DMS153 treated with DMSO at 0.1 percent for 48 hours (cell line): ENCODE results near the gene GAD1.
A peak's percentile ranks its signal among the peaks of the same experiment; 100 is the strongest.

ENCODE experiments used
- DNase-seq: peaks from one replicate; lab custom pipeline; 2025; ENCODE audit not compliant: unreplicated experiment; lab: John Stamatoyannopoulos, UW

GAD1 gene

DNA sequence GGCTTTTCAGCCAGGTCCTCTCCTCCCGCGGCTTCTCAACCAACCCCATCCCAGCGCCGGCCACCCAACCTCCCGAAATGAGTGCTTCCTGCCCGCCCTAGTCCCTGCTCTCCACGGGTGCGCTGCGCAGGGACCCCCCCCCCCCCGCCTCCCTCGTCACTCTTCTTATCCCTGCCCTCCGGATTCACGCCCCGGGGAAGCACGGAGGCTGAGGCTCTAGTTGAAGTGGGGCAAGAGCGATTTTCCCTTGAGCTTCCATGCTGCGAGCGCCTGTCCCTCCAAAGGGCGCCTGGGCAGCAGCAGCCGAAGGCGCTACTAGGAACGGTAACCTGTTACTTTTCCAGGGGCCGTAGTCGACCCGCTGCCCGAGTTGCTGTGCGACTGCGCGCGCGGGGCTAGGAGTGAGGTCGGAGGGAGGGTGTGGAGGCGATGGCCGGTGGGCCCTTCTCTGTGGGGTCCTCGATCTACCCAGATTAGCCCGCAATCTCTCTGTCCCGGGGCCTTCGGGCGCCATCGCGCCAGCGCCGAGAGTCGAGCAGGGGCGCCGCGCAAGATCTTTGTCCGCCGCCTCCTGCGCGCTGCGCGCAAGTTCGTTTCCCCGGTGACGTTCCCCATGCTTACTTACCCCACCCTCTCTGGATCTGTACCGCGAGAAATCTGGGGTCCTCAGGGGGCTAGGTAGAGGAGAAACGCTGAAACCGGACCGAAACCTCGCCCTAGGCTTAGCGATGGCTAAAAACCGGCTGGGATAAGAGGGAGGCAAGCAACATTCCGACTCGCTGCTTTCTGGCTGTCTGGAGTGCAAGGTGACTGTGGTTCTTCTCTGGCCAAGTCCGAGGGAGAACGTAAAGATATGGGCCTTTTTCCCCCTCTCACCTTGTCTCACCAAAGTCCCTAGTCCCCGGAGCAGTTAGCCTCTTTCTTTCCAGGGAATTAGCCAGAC, 677 bp downstream of the GAD1 start:
- peak; percentile 37 for DNase-seq

DNA sequence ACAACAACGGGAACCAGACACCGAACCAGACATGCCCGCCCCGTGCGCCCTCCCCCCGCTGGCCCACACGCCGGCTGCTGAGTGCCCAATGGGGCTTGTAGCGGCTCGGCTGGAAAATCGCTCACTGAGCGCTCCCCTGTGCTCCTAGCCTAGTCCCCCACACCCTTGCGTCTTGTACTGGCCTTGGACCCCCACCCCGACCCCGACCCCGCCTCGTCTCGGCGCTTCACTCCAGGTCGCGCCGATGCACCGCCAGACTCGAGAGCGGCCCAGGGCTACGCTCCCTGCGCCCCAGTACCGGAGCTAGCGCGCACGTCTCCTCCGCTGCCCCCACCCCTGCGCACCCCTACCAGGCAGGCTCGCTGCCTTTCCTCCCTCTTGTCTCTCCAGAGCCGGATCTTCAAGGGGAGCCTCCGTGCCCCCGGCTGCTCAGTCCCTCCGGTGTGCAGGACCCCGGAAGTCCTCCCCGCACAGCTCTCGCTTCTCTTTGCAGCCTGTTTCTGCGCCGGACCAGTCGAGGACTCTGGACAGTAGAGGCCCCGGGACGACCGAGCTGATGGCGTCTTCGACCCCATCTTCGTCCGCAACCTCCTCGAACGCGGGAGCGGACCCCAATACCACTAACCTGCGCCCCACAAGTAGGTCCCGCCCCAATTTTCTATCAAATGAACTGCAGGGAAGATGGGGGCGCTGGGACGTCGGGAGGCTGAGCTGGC, 1.5 kb downstream of the GAD1 start:
- DNase-seq: no peak

GRCh38 chr2:170818752-170819470, 2.2 kb downstream of the GAD1 start:
- DNase-seq: no peak

- no peak for DNase-seq
Observed at GRCh38 chr2:170819680-170820664, 3.3 kb downstream of the GAD1 start.

- no peak for DNase-seq
Observed at GRCh38 chr2:170820757-170821530, 4.3 kb downstream of the GAD1 start.

DNA sequence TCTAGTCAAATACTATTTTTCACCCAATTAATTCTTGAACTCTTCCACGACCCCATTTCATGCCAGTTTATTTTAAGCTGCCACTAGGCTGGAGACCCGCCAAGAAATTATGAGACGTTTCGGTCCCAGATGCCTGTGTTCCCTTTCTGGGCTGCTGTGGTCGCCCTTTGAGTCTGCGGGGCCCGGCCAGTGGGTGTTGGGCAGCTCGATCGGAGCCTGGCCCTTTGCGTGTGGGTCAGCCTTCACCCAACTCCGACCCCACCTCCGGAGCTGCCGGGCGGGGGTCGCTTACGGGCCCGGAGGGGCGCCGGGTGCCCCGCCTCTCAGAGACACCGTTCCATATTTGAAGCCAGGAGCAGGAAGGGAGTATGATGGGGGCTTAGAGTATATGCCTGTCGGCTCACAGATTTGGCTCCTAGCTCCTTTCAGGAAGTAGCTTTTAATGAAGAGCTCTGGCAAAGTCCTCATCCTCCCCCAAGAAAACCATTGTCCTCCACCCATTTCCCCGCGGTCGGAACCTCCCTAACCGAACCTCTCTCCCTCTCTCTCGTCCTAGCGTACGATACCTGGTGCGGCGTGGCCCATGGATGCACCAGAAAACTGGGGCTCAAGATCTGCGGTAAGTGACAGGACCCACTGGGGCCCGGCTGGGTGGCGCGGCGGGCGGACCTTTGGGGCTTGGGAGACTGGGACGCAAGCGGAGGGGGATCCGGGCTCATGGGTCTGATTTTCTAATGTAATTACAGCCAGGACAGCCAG, 5.0 kb downstream of the GAD1 start:
- no peak for DNase-seq

DNA sequence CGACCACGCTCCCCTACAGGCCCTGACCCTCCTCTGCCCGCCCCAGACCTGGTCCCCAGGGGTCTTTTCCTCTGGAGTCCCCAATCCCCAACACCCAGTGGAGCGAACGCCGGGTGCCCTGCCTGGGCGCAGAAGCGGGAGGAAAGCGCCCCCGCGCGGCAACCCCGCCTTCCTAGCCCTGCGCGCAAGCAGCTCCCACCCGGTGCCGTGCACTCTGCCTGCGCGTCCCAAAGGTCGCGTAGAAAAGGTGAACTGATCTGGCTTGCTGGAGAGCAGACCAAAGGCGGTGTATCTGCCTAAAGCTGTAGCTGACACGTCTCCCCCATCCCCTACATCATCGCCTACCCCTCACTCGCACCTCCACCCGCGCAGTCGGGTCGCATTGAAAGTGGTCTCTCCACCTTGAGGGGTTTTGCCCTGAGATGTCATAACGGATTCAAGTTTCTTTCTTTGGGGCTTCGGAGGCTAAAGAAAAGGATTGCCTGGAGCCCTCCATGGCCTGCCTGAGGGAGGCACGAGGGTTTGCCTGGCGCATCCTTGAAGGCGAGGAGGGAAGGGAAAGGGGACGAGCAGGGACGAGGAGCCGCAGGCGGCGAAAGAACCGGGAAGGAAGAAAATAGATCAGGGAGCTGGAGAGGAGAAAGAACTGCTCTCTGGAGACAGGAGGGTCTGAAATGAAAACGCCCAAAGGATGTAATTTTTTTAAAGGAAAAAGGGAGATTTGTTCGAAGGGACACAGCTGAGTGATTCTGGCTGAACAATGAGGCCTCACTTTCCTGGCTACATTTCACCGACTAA, 5.8 kb downstream of the GAD1 start:
- no peak for DNase-seq

GRCh38 chr2:170823088-170823897, 6.6 kb downstream of the GAD1 start:
- no peak for DNase-seq

GRCh38 chr2:170823898-170824215, 7.2 kb downstream of the GAD1 start:
- no peak for DNase-seq

GRCh38 chr2:170824526-170825015, 7.9 kb downstream of the GAD1 start:
- no peak for DNase-seq

DNA sequence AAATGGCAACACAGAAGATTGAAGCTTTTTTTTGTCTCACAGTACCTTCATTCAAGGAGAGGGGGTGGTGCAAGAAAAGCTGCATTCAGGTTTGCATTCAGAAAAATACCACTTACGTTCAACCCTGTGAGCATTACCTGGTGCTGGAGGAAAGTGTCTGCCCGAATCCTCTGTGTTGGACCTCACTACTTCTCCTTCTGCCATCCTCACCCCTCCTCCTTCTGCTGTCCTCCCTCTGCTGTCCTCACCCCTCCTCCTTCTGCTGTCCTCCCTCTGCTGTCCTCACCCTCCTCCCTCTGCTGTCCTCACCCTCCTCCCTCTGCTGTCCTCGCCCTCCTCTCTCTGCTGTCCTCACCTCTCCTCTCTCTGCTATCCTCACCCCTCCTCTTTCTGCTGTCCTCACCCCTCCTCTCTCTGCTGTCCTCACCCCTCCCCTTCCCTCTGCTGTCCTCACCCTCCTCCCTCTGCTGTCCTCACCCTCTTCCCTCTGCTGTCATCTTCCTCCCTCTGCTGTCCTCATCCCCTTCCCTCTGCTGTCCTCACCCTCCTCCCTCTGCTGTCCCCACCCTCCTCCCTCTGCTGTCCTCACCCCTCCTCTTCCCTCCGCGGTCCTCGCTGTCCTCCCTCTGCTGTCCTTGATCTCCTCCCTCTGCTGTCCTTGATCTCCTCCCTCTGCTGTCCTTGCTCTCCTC, 11.3 kb downstream of the GAD1 start:
- no peak for DNase-seq

DNA sequence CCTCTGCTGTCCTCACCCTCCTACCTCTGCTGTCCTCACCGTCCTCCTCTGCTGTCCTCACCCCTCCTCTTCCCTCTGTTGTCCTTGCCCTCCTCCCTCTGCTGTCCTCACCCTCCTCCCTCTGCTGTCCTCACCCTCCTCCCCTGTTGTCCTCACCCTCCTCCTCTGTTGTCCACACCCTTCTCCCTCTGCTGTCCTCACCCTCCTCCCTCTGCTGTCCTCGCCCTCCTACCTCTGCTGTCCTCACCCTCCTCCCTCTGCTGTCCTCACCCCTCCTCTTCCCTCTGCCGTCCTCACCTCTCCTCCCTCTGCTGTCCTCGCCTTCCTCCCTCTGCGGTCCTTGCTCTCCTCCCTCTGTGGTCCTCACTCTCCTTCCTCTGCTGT, 11.8 kb downstream of the GAD1 start:
- no peak for DNase-seq

DNA sequence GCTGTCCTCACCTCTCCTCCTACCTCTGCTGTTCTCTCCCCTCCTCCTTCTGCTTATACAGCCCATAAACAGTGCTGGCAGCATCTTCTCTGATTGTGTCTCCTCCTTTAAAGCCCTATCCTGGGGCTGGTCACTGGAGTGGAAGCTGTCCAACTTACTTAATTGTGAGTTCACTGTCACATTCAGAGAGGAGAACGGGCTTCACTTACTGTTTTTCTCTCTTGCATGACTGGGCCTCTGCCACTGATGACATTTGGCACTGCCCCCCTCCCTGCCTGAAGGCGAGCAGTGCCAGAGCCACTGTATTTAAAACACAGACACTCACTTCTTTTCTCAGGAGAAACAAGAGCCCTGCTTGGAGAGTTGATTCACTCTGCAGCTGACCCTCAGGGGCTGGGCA, 12.3 kb downstream of the GAD1 start:
- no peak for DNase-seq

GRCh38 chr2:170830166-170830565, 13.5 kb downstream of the GAD1 start:
- no peak for DNase-seq

DNA sequence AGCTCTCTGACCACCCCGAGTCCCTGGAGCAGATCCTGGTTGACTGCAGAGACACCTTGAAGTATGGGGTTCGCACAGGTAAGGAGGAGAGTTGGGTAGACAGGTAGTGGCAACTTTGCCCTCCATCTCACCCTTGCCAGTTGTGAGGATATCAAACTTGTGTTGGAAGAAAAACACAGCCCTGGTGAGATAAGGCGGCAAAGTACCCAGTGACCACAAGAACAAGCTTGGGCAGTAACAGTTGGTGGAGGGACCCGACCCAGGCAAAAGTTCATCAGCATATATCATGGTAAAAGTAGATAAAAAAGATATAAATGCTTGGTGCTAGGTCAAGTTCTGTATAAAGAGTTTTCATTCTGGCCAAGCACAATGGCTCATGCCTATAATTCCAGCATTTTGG, 14.4 kb downstream of the GAD1 start:
- no peak for DNase-seq

DNA sequence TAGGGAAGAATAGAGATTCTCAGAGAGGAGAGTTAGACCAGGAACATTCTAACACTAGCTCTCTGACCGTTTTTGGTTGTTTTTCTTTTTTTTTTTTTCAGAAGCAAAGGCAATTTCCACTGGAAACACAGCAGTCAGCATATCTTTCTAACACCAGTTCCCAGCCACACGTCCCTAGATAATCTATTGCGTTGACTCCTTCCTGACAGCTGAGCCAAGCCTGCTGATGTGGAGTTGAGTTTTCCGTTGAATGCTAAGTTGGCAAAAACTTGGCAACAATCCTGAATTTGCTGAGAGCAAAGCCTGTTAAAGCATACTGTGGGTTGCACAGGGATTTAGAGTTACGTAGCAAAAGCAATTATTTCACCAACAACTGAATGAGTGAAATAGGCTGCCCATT, 19.3 kb downstream of the GAD1 start:
- DNase-seq: no peak

DNA sequence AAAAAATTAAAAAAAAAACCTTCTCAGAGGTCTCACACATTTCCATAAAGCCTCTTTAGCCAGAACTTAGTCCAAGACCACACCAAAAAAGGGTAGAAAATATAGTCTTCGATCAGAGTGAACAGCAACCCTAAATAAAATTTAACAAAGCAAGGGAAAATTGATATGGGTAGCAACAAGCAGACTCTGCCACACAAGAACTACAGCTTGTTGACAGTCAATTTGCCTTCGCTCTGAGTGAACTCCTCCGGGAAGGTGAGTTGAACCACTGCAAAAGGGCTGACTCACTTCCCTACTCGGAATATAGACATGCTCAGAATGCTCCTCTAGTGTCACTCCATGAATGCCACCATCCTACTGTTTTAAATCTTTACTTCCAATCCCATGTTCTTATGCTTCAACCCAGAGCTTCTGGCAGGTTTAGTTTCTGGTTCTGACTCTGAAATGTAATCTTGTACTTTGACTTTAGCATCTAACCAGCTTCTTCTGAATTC, 24.1 kb downstream of the GAD1 start:
- no peak for DNase-seq
